ENCODE measurements around the gene RASGRP2. TPM values are rescaled to one million over a fixed set of nuclear protein-coding genes. Genes with fewer than 3 reads are reported as not detected.

The RASGRP2 gene
- total RNA-seq, 1 donor from 2014 or later = 11.7 TPM

- Mint-ChIP-seq H3K4me3 (no peak overlapping the region), H3K36me3 (peaks cover 3% of the 10 kb centered on the region), H3K27ac (no peak overlapping the region)
These were observed 41.1 kb upstream of the RASGRP2 start for GRCh38 chr11:64784813-64785581.

DNA sequence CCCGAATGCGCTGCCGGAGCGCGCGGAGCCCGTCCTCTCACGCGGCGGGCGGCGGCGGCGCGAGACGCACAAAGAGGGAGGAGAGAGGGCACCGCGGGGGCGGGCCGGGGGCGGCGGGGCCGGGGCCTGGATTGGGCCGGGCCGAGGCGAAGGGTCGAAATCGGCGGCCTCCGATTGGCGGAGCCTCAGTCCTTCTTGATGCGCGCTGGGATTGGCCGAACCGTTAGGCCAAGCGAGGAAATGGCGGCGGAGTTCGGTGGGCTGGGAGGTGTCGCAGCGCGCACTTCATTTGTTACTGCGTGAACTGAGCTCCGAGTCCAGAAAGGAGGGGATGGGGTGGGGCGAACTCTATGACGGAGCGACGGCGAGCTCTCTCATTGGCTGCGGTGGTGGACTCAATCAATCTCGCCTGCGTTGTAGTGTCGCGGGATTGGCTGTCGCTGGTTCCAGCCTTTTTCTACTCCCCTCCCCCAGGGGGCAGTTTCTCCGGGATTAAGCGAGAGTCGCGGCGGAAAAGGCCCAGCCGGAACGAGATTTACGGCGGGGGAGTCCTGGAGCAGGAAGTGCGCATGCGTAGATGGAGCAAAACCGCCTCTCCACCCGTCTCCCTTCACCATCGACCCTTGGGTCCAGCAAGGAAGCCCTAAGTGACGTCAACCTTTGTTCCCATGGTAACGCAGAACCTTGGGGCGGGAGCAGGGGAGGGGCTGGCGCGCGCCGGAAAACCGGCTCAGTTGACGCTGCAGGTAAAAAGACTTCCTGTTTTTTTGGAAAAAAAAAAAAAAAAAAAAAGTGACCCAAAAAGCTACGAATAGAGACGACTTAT lies 34.7 kb upstream of the RASGRP2 start, which contains the start of gene SF1:
Gene SF1 (minus strand): TSS at position 70 of the 826 bp plus-strand sequence. CDS start 150 bp downstream, outside the sequence.
- peak within 1 kb of the TSS; percentile 98 for H3K27ac Mint-ChIP-seq
- peak within 1 kb of the TSS; percentile 97 for H3K4me3 Mint-ChIP-seq
- peak; percentile 99 for DNase-seq (ENCODE audit: extremely low spot score, unreplicated experiment)
- TF ChIP-seq, protein P1, sequence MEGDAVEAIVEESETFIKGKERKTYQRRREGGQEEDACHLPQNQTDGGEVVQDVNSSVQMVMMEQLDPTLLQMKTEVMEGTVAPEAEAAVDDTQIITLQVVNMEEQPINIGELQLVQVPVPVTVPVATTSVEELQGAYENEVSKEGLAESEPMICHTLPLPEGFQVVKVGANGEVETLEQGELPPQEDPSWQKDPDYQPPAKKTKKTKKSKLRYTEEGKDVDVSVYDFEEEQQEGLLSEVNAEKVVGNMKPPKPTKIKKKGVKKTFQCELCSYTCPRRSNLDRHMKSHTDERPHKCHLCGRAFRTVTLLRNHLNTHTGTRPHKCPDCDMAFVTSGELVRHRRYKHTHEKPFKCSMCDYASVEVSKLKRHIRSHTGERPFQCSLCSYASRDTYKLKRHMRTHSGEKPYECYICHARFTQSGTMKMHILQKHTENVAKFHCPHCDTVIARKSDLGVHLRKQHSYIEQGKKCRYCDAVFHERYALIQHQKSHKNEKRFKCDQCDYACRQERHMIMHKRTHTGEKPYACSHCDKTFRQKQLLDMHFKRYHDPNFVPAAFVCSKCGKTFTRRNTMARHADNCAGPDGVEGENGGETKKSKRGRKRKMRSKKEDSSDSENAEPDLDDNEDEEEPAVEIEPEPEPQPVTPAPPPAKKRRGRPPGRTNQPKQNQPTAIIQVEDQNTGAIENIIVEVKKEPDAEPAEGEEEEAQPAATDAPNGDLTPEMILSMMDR (conservative IDR thresholded peaks at IDR 0.05) = no peak
- H3K9me3 Mint-ChIP-seq = no peaks in the 10 kb centered on the region
- H3K27me3 Mint-ChIP-seq = peaks cover 3% of the 10 kb centered on the region
- H3K4me1 Mint-ChIP-seq (ENCODE audit: unreplicated experiment) = peaks cover 21% of the 10 kb centered on the region
- H3K36me3 Mint-ChIP-seq = peaks cover 32% of the 10 kb centered on the region

More at GRCh38 chr11:64784813-64785581, 41.1 kb upstream of the RASGRP2 start:
- TF ChIP-seq, protein P1 (conservative IDR thresholded peaks at IDR 0.05) = no peak
- no peak for DNase-seq (ENCODE audit: extremely low spot score, unreplicated experiment)
- H3K4me1 Mint-ChIP-seq (ENCODE audit: unreplicated experiment) = no peaks in the 10 kb centered on the region
- no peaks in the 10 kb centered on the region for H3K9me3 Mint-ChIP-seq
- no peaks in the 10 kb centered on the region for H3K27me3 Mint-ChIP-seq

- DNase-seq (ENCODE audit: extremely low spot score, unreplicated experiment) = no peak
- peaks cover 21% of the 10 kb centered on the region for H3K4me1 Mint-ChIP-seq (ENCODE audit: unreplicated experiment)
- peaks cover 36% of the 10 kb centered on the region for H3K36me3 Mint-ChIP-seq
- no peaks in the 10 kb centered on the region for H3K9me3 Mint-ChIP-seq
- peak overlapping the region; percentile 92 for H3K4me3 Mint-ChIP-seq
- no peak overlapping the region for H3K27ac Mint-ChIP-seq
- H3K27me3 Mint-ChIP-seq = peaks cover 3% of the 10 kb centered on the region
- TF ChIP-seq, protein P1 (conservative IDR thresholded peaks at IDR 0.05) = no peak
These were observed 34.2 kb upstream of the RASGRP2 start for GRCh38 chr11:64778223-64778472.

DNA sequence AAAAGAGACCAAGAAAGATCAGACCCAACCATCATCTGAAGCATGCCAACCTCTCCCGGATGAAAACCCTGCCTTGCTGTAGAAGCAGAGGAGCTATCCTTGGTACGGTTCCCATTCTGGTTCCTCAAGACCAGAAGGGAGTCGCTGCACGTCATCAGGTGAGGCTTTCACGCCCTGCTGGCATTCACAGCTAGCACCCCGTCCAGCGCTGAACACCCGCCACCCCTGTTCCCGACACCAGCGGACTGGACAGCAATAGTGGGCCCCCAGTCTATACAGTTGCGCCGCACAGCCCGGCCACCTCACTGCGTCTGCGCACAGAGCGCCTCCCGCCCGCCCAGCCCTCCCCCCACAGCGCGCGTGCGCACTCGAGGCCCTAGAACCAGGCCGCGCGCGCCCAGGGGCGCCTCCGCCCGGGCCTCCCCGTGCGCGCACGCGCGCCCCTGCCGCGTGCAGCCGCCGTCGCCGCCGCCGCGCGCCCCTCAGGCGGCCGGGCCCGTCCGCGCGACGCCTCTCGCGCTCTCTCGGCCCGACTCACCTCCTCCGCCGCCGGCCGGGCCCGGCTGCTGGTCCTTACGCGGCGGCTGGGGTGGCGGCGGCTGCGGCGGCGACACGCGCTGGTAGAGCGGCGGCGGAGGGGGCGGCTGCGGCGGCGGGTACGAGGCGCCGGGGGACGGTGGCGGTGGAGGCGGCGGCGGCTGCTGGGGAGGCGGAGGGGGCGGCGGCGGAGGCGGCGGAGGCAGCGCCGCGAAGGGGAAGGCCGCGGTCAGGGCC lies 33.7 kb upstream of the RASGRP2 start:
- Mint-ChIP-seq H3K27me3 (peaks cover 3% of the 10 kb centered on the region), H3K4me1 (ENCODE audit: unreplicated experiment) (peaks cover 21% of the 10 kb centered on the region), H3K27ac (peak overlapping the region; percentile 96), H3K9me3 (no peaks in the 10 kb centered on the region), H3K4me3 (peak overlapping the region; percentile 97), H3K36me3 (peaks cover 39% of the 10 kb centered on the region)
- DNase-seq (ENCODE audit: extremely low spot score, unreplicated experiment) = no peak
- TF ChIP-seq, protein P1 (conservative IDR thresholded peaks at IDR 0.05) = no peak

GRCh38 chr11:64776875-64777274 lies 32.9 kb upstream of the RASGRP2 start:
- Mint-ChIP-seq H3K4me3 (peak overlapping the region; percentile 97), H3K27me3 (peaks cover 3% of the 10 kb centered on the region), H3K9me3 (no peaks in the 10 kb centered on the region), H3K4me1 (ENCODE audit: unreplicated experiment) (peaks cover 23% of the 10 kb centered on the region), H3K36me3 (peaks cover 47% of the 10 kb centered on the region), H3K27ac (peak overlapping the region; percentile 96)
- TF ChIP-seq, protein P1 (conservative IDR thresholded peaks at IDR 0.05) = no peak
- DNase-seq (ENCODE audit: extremely low spot score, unreplicated experiment) = no peak
